GM23338 (cell line): ENCODE measurements around the gene TSR1. TPM values are rescaled to one million over a fixed set of nuclear protein-coding genes. Genes with fewer than 3 reads are reported as not detected.

Source experiments
- ATAC-seq: fragments of 200-7000 bp; cut with Tn5 transposase; 3 replicates; pipeline ENCODE4 v1.9.1; 2020
- DNase-seq: peaks from one replicate; pipeline ENCODE4 v3.0.0-alpha.2; 2015; ENCODE audit warnings: low spot score
- H2AFZ ChIP-seq: fragments of 200-600 bp; sonication (generic); 2 replicates; pipeline ENCODE4 v1.8.0; 2016; ENCODE audit warnings: antibody characterized with exemption, mild to moderate bottlenecking, moderate library complexity
- H3F3A ChIP-seq: fragments of 200-600 bp; sonication (generic); replicated peaks from 2 replicates; pipeline ENCODE4 v1.8.0; 2017; ENCODE audit warnings: antibody characterized with exemption, mixed run types, low read depth
- H3K27ac ChIP-seq: fragments of 200-600 bp; sonication (generic); 2 replicates; pipeline ENCODE4 v1.6.1; 2016; ENCODE audit warnings: low read depth
- H3K27me3 ChIP-seq: fragments of 200-600 bp; sonication (generic); 2 replicates; pipeline ENCODE4 v1.8.0; 2016; ENCODE audit warnings: mild to moderate bottlenecking, mixed run types, moderate library complexity; ENCODE audit not compliant: insufficient read depth
- H3K36me3 ChIP-seq: fragments of 200-600 bp; sonication (generic); 2 replicates; pipeline ENCODE4 v1.8.0; 2016; ENCODE audit warnings: mild to moderate bottlenecking; ENCODE audit not compliant: insufficient read depth
- H3K4me1 ChIP-seq: fragments of 200-600 bp; sonication (generic); 2 replicates; pipeline ENCODE4 v1.8.0; 2016; ENCODE audit warnings: mild to moderate bottlenecking, moderate library complexity; ENCODE audit not compliant: insufficient read depth
- H3K4me2 ChIP-seq: fragments of 200-600 bp; sonication (generic); 2 replicates; pipeline ENCODE4 v1.7.1; 2017; ENCODE audit warnings: mixed run types
- H3K4me3 ChIP-seq: fragments of 200-600 bp; sonication (generic); 2 replicates; pipeline ENCODE4 v1.6.1; 2016; ENCODE audit warnings: mixed run types
- H3K79me2 ChIP-seq: fragments of 200-600 bp; sonication (generic); replicated peaks from 2 replicates; pipeline ENCODE4 v1.8.0; 2017; ENCODE audit warnings: mild to moderate bottlenecking; ENCODE audit not compliant: insufficient read depth
- H3K9me2 ChIP-seq: fragments of 200-600 bp; sonication (generic); 2 replicates; pipeline ENCODE4 v1.8.0; 2017; ENCODE audit not compliant: insufficient read depth
- H4K20me1 ChIP-seq: fragments of 200-600 bp; sonication (generic); replicated peaks from 2 replicates; pipeline ENCODE4 v1.8.0; 2017; ENCODE audit warnings: mild to moderate bottlenecking; ENCODE audit not compliant: insufficient read depth
- H3K27ac Mint-ChIP-seq: 2 replicates; pipeline ENCODE4 v1.8.0; 2020; ENCODE audit warnings: inconsistent platforms, mild to moderate bottlenecking, moderate library complexity, mixed read lengths
- H3K27me3 Mint-ChIP-seq: 3 replicates; pipeline ENCODE4 v1.8.0; 2022; ENCODE audit warnings: low read depth, mild to moderate bottlenecking, moderate library complexity, mixed read lengths, inconsistent platforms; ENCODE audit not compliant: insufficient read depth, poor library complexity
- H3K36me3 Mint-ChIP-seq: 3 replicates; pipeline ENCODE4 v1.8.0; 2021; ENCODE audit warnings: low read depth, mild to moderate bottlenecking, inconsistent platforms, moderate library complexity, mixed read lengths
- H3K4me1 Mint-ChIP-seq: 3 replicates; pipeline ENCODE4 v1.8.0; 2020; ENCODE audit warnings: mild to moderate bottlenecking, inconsistent platforms, mixed read lengths
- H3K4me3 Mint-ChIP-seq: 3 replicates; pipeline ENCODE4 v1.8.0; 2021; ENCODE audit warnings: moderate library complexity, mild to moderate bottlenecking, inconsistent platforms, mixed read lengths
- H3K9me3 Mint-ChIP-seq: 3 replicates; pipeline ENCODE4 v1.8.0; 2020; ENCODE audit warnings: moderate library complexity, mild to moderate bottlenecking, inconsistent platforms, mixed read lengths
- CREB1 ChIP-seq: fragments of 250-450 bp; sonication (Bioruptor Pico); IDR thresholded peaks from 2 replicates; pipeline ENCODE4 v1.5.0; 2020; ENCODE audit warnings: low read depth, mild to moderate bottlenecking, moderate library complexity
- CTCF ChIP-seq, 2 experiments: fragments of 200-600 bp in 1 of 2; sonication (generic) in 1 of 2; conservative IDR thresholded peaks; 2 replicates each; pipeline versions ENCODE4 v1.5.1 to v1.6.1; 2016 to 2017; ENCODE audit warnings: antibody characterized with exemption in 2 of 2, low read depth in 2 of 2, mild to moderate bottlenecking in 2 of 2, moderate library complexity in 1 of 2
- EZH2 ChIP-seq: fragments of 200-600 bp; sonication (generic); IDR thresholded peaks from one replicate; pipeline ENCODE4 v1.8.0; 2017; ENCODE audit warnings: antibody characterized with exemption, mild to moderate bottlenecking, low read depth; ENCODE audit not compliant: unreplicated experiment
- JUNB ChIP-seq: IDR thresholded peaks from one replicate; pipeline ENCODE4 v1.6.1; 2016; ENCODE audit warnings: antibody characterized with exemption; ENCODE audit not compliant: unreplicated experiment
- NANOG ChIP-seq: IDR thresholded peaks from 2 replicates; pipeline ENCODE4 v1.6.1; 2016; ENCODE audit warnings: antibody characterized with exemption, borderline replicate concordance
- POLR2AphosphoS5 ChIP-seq: IDR thresholded peaks from 2 replicates; pipeline ENCODE4 v1.6.1; 2016; ENCODE audit warnings: antibody characterized with exemption, low read depth
- STAT1 ChIP-seq: IDR thresholded peaks from one replicate; pipeline ENCODE4 v1.6.1; 2016; ENCODE audit warnings: antibody characterized with exemption; ENCODE audit not compliant: unreplicated experiment
- long read RNA-seq: library from polyadenylated mRNA; unstranded; transcript quantifications from one replicate; pipeline ENCODE4 v2.0.0, GENCODE V29; 2020; ENCODE audit not compliant: unreplicated experiment
- polyA plus RNA-seq: library from polyadenylated mRNA; unstranded; fragments of >200 nt; fragmentation: Nextera tagmentation; extraction: Ambion mirVana; gene quantifications from 2 replicates; pipeline ENCODE4 v1.2.1, GENCODE V29; 2016
- total RNA-seq: library from RNA; depleted of rRNA; stranded (reverse); fragments of >200 nt; shearing (Covaris generic); gene quantifications from 2 replicates; pipeline ENCODE4 v1.2.3, GENCODE V29; 2014; rRNA removed
- TF ChIP-seq, protein P1 (sequence below): IDR thresholded peaks from 2 replicates; pipeline ENCODE4 v1.6.1; 2016; ENCODE audit warnings: antibody characterized with exemption
- TF ChIP-seq, protein P2 (sequence below): fragments of 250-450 bp; sonication (Bioruptor Pico); IDR thresholded peaks from 2 replicates; pipeline ENCODE4 v1.5.0; 2020; ENCODE audit warnings: mild to moderate bottlenecking, moderate library complexity

Gene TSR1
- total RNA-seq (72.7 and 108 TPM in 2 replicates), polyA plus RNA-seq (31.3 and 36.9 TPM in 2 replicates)
- long read RNA-seq, full-length matches to known transcripts = 39 of 66 reads
- long read RNA-seq, partial matches to known transcripts = 22 of 66 reads
- long read RNA-seq, other reads (novel, unspliced or antisense) = 5 of 66 reads

- H4K20me1 ChIP-seq = peaks cover 27% of the 10 kb centered on the region
- no peak within 1 kb of the TSS; the same call in 2 of the 3 replicates for H3K4me3 Mint-ChIP-seq
- peaks cover 17% of the 10 kb centered on the region for H3K27me3 Mint-ChIP-seq
- H3K4me1 Mint-ChIP-seq = peaks cover 5% of the 10 kb centered on the region
- H3K9me2 ChIP-seq = no peaks in the 10 kb centered on the region
- DNase-seq = peak; percentile 95
- ATAC-seq = peak; percentile 86
- peaks cover 63% of the 10 kb centered on the region for H3K79me2 ChIP-seq
- H3K4me3 ChIP-seq = peak within 1 kb of the TSS; percentile 95
- peak within 1 kb of the TSS; percentile 84 for H3K27ac ChIP-seq
- H2AFZ ChIP-seq = peak within 1 kb of the TSS; percentile 98
- peaks cover 40% of the 10 kb centered on the region for H3K36me3 ChIP-seq
- peak within 1 kb of the TSS; percentile 99 for H3K27ac Mint-ChIP-seq
- H3K4me1 ChIP-seq = peaks cover 20% of the 10 kb centered on the region
- H3K27me3 ChIP-seq = no peaks in the 10 kb centered on the region
- 0 out of 3 replicates have a peak, but pooled peaks cover 2% of the 10 kb centered on the region for H3K36me3 Mint-ChIP-seq
- peaks cover 2% of the 10 kb centered on the region; the same call in 1 of the 3 replicates for H3K9me3 Mint-ChIP-seq
- TF ChIP-seq, protein P1, sequence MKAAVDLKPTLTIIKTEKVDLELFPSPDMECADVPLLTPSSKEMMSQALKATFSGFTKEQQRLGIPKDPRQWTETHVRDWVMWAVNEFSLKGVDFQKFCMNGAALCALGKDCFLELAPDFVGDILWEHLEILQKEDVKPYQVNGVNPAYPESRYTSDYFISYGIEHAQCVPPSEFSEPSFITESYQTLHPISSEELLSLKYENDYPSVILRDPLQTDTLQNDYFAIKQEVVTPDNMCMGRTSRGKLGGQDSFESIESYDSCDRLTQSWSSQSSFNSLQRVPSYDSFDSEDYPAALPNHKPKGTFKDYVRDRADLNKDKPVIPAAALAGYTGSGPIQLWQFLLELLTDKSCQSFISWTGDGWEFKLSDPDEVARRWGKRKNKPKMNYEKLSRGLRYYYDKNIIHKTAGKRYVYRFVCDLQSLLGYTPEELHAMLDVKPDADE = peak; percentile 76
- TF ChIP-seq CTCF (conservative IDR thresholded peaks at IDR 0.05; ENCODE audit: low read depth in 2 of 2) (peak in 1 of 2 experiments; percentile 49; a peak in 2 of 4 replicates), NANOG (no peak), POLR2AphosphoS5 (peak; percentile 95), JUNB (no peak), CREB1 (CRISPR knock-in tag) (peak; percentile 71), EZH2 (no peak), STAT1 (no peak)
- TF ChIP-seq, protein P2, sequence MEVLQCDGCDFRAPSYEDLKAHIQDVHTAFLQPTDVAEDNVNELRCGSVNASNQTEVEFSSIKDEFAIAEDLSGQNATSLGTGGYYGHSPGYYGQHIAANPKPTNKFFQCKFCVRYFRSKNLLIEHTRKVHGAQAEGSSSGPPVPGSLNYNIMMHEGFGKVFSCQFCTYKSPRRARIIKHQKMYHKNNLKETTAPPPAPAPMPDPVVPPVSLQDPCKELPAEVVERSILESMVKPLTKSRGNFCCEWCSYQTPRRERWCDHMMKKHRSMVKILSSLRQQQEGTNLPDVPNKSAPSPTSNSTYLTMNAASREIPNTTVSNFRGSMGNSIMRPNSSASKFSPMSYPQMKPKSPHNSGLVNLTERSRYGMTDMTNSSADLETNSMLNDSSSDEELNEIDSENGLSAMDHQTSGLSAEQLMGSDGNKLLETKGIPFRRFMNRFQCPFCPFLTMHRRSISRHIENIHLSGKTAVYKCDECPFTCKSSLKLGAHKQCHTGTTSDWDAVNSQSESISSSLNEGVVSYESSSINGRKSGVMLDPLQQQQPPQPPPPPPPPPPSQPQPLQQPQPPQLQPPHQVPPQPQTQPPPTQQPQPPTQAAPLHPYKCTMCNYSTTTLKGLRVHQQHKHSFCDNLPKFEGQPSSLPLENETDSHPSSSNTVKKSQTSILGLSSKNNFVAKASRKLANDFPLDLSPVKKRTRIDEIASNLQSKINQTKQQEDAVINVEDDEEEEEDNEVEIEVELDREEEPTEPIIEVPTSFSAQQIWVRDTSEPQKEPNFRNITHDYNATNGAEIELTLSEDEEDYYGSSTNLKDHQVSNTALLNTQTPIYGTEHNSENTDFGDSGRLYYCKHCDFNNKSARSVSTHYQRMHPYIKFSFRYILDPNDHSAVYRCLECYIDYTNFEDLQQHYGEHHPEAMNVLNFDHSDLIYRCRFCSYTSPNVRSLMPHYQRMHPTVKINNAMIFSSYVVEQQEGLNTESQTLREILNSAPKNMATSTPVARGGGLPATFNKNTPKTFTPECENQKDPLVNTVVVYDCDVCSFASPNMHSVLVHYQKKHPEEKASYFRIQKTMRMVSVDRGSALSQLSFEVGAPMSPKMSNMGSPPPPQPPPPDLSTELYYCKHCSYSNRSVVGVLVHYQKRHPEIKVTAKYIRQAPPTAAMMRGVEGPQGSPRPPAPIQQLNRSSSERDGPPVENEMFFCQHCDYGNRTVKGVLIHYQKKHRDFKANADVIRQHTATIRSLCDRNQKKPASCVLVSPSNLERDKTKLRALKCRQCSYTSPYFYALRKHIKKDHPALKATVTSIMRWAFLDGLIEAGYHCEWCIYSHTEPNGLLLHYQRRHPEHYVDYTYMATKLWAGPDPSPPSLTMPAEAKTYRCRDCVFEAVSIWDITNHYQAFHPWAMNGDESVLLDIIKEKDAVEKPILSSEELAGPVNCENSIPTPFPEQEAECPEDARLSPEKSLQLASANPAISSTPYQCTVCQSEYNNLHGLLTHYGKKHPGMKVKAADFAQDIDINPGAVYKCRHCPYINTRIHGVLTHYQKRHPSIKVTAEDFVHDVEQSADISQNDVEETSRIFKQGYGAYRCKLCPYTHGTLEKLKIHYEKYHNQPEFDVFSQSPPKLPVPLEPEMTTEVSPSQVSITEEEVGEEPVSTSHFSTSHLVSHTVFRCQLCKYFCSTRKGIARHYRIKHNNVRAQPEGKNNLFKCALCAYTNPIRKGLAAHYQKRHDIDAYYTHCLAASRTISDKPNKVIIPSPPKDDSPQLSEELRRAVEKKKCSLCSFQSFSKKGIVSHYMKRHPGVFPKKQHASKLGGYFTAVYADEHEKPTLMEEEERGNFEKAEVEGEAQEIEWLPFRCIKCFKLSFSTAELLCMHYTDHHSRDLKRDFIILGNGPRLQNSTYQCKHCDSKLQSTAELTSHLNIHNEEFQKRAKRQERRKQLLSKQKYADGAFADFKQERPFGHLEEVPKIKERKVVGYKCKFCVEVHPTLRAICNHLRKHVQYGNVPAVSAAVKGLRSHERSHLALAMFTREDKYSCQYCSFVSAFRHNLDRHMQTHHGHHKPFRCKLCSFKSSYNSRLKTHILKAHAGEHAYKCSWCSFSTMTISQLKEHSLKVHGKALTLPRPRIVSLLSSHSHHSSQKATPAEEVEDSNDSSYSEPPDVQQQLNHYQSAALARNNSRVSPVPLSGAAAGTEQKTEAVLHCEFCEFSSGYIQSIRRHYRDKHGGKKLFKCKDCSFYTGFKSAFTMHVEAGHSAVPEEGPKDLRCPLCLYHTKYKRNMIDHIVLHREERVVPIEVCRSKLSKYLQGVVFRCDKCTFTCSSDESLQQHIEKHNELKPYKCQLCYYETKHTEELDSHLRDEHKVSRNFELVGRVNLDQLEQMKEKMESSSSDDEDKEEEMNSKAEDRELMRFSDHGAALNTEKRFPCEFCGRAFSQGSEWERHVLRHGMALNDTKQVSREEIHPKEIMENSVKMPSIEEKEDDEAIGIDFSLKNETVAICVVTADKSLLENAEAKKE (CRISPR knock-in tag) = no peak
- H3F3A ChIP-seq = peaks cover 38% of the 10 kb centered on the region
- peak within 1 kb of the TSS; percentile 99 for H3K4me2 ChIP-seq
Measured at GRCh38 chr17:2336215-2336851, at the start of gene TSR1. TSS of gene TSR1 (minus strand) at chr17:2336457. CDS start at chr17:2336427, 30 bp downstream.
